ENCODE data around the gene EXOC3L4. TPM values are rescaled to one million over a fixed set of nuclear protein-coding genes. Genes with fewer than 3 reads are reported as not detected.

EXOC3L4 gene
- total RNA-seq, 6 experiments from 2014 or later = 0.45 TPM; not detected in 5

DNA sequence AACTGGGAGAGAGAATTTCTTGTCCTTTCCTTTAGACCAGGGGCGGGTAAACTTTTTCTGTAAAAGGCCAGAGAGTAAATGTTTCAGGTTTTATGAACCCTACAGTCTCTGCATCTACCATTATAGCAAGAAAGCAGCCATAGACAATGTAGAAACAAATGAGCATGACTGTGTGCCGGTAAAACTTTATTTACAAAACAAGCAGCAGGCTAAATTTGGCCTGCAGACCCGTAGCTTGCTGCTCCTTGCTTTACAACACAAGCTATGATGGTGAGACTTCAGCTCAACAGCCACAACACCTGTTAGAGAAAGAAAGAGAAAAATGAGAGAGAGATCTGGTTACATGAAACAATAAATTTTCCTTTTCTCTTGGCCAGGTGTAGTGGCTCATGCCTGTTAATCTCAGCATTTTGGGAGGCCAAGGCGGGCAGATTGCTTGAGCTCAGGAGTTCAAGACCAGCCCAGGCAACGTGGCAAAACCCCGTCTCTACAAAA is 33.0 kb upstream of the EXOC3L4 start:
- no peak for DNase-seq
- H3K4me3 Mint-ChIP-seq = no peak overlapping the region
- H3K27me3 Mint-ChIP-seq (ENCODE audit: insufficient read depth) = no peaks in the 10 kb centered on the region; the same call in 1 of the 2 replicates
- no peaks in the 10 kb centered on the region for H3K36me3 Mint-ChIP-seq (ENCODE audit: low read depth)
- H3K9me3 Mint-ChIP-seq = no peaks in the 10 kb centered on the region
- H3K27ac Mint-ChIP-seq = no peak overlapping the region
- TF ChIP-seq, protein P1, sequence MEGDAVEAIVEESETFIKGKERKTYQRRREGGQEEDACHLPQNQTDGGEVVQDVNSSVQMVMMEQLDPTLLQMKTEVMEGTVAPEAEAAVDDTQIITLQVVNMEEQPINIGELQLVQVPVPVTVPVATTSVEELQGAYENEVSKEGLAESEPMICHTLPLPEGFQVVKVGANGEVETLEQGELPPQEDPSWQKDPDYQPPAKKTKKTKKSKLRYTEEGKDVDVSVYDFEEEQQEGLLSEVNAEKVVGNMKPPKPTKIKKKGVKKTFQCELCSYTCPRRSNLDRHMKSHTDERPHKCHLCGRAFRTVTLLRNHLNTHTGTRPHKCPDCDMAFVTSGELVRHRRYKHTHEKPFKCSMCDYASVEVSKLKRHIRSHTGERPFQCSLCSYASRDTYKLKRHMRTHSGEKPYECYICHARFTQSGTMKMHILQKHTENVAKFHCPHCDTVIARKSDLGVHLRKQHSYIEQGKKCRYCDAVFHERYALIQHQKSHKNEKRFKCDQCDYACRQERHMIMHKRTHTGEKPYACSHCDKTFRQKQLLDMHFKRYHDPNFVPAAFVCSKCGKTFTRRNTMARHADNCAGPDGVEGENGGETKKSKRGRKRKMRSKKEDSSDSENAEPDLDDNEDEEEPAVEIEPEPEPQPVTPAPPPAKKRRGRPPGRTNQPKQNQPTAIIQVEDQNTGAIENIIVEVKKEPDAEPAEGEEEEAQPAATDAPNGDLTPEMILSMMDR (IDR thresholded peaks at IDR 0.05) = no peak
- H3K4me1 Mint-ChIP-seq (ENCODE audit: low read depth) = peaks cover 33% of the 10 kb centered on the region

DNA sequence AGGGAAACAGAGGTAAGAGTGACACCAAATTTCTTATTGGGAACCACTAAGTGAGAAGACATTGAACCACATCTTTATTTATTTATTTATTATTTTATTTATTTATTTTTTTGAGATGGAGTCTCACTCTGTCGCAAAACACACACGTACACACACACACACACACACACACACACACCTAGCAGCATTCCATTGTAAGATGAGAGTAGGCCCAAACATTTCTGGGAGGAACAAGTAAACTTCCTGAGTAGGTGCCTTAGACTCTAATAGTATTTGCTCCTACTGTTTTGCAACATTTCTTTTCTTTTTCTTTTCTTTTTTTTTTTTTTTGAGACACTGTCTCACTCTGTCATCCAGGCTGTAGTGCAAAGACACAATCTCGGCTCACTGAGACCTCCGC is 30.1 kb upstream of the EXOC3L4 start:
- no peak overlapping the region for H3K27ac Mint-ChIP-seq
- no peaks in the 10 kb centered on the region; the same call in 1 of the 2 replicates for H3K27me3 Mint-ChIP-seq (ENCODE audit: insufficient read depth)
- no peak for DNase-seq
- no peak overlapping the region for H3K4me3 Mint-ChIP-seq
- no peaks in the 10 kb centered on the region for H3K36me3 Mint-ChIP-seq (ENCODE audit: low read depth)
- peaks cover 30% of the 10 kb centered on the region for H3K4me1 Mint-ChIP-seq (ENCODE audit: low read depth)
- H3K9me3 Mint-ChIP-seq = no peaks in the 10 kb centered on the region
- TF ChIP-seq, protein P1 (IDR thresholded peaks at IDR 0.05) = no peak

DNA sequence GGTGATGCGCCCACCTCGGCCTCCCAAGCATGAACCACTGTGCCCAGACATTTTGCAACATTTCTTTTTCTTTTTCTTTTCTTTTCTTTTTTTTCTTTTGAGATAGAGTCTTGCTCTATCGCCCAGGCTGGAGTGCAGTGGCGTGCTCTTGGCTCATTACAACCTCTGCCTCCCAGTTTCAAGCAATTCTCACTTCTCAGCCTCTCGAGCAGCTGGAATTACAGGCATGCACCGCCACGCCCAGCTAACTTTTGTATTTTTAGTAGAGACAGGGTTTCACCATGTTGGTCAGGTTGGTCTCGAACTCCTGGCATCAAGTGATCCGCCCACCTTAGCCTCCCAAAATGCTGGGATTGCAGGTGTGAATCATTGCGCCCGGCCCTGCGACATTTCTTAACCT is 29.5 kb upstream of the EXOC3L4 start:
- TF ChIP-seq, protein P1 (IDR thresholded peaks at IDR 0.05) = no peak
- no peaks in the 10 kb centered on the region; the same call in 1 of the 2 replicates for H3K27me3 Mint-ChIP-seq (ENCODE audit: insufficient read depth)
- H3K27ac Mint-ChIP-seq = no peak overlapping the region
- DNase-seq = no peak
- H3K4me1 Mint-ChIP-seq (ENCODE audit: low read depth) = peaks cover 24% of the 10 kb centered on the region
- no peak overlapping the region for H3K4me3 Mint-ChIP-seq
- no peaks in the 10 kb centered on the region for H3K9me3 Mint-ChIP-seq
- no peaks in the 10 kb centered on the region for H3K36me3 Mint-ChIP-seq (ENCODE audit: low read depth)

DNA sequence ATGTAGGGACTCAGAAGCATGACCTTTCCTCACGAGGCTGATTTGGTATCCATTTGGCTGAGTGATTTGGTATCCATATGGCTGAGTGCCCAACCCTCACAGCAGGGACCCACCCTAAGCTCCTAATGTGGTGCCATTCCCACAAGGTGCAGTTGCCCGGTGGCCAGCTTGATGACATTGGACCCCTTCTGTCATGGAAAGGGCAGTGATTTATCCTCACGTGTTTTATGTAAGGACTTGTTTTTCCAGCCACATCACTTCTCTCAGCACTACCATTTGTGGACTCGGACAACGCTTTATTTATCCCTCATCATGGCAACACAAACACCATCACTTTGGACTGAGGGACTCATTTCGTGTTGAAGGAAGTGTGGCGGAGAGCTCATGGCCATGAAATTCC is 28.7 kb upstream of the EXOC3L4 start:
- peaks cover 3% of the 10 kb centered on the region; the same call in 1 of the 2 replicates for H3K27me3 Mint-ChIP-seq (ENCODE audit: insufficient read depth)
- H3K36me3 Mint-ChIP-seq (ENCODE audit: low read depth) = no peaks in the 10 kb centered on the region
- TF ChIP-seq, protein P1 (IDR thresholded peaks at IDR 0.05) = no peak
- peaks cover 21% of the 10 kb centered on the region for H3K4me1 Mint-ChIP-seq (ENCODE audit: low read depth)
- H3K27ac Mint-ChIP-seq = no peak overlapping the region
- no peak overlapping the region for H3K4me3 Mint-ChIP-seq
- DNase-seq = no peak
- H3K9me3 Mint-ChIP-seq = no peaks in the 10 kb centered on the region

DNA sequence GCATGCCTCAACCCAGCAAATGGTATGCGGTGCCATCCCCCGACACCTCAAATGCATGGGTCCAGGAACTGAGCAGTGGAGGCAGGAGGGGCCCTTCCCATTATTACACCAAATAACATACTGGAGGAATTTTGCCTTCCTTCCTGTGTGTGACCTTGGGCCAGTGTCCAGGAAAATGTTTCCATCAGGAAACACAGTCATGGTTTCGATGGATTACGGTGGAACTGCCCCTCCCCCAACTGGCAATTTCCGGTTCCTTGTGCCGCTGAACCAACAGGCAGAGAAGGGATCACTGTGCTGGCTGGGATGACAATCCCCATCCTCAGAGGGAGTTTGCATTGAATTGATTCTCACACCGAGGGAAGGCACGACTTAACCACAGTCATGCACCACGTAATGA is 28.1 kb upstream of the EXOC3L4 start:
- no peaks in the 10 kb centered on the region for H3K9me3 Mint-ChIP-seq
- no peaks in the 10 kb centered on the region for H3K36me3 Mint-ChIP-seq (ENCODE audit: low read depth)
- TF ChIP-seq, protein P1 (IDR thresholded peaks at IDR 0.05) = no peak
- no peak overlapping the region for H3K27ac Mint-ChIP-seq
- H3K4me3 Mint-ChIP-seq = no peak overlapping the region
- no peak for DNase-seq
- peaks cover 3% of the 10 kb centered on the region; the same call in 1 of the 2 replicates for H3K27me3 Mint-ChIP-seq (ENCODE audit: insufficient read depth)
- H3K4me1 Mint-ChIP-seq (ENCODE audit: low read depth) = peaks cover 20% of the 10 kb centered on the region
